Right lobe of liver (tissue), 4 donors: ENCODE results near the gene HKDC1.

Experiments used
- POLR2A ChIP-seq: fragments of 450-650 bp; IDR thresholded peaks from one replicate; pipeline ENCODE4 v1.6.1; 2017; ENCODE audit warnings: antibody characterized with exemption, mild to moderate bottlenecking
- TF ChIP-seq, protein P1 (sequence below), 4 donors: fragments of 200-600 bp in 3 of 4; fragments of 450-650 bp in 1 of 4; IDR thresholded peaks; one replicate each; pipeline versions ENCODE4 v1.5.1 to v1.8.0; 2016 to 2022; ENCODE audit warnings: antibody characterized with exemption in 4 of 4, mild to moderate bottlenecking in 2 of 4
- donor health status: DM: no; HTN: no; CAD: no.
- donor health status: DM: no; HTN: no; CAD: no.
- donor health status: DM: no; HTN: yes; CAD: no.

- no peak for TF ChIP-seq POLR2A
- TF ChIP-seq, protein P1, sequence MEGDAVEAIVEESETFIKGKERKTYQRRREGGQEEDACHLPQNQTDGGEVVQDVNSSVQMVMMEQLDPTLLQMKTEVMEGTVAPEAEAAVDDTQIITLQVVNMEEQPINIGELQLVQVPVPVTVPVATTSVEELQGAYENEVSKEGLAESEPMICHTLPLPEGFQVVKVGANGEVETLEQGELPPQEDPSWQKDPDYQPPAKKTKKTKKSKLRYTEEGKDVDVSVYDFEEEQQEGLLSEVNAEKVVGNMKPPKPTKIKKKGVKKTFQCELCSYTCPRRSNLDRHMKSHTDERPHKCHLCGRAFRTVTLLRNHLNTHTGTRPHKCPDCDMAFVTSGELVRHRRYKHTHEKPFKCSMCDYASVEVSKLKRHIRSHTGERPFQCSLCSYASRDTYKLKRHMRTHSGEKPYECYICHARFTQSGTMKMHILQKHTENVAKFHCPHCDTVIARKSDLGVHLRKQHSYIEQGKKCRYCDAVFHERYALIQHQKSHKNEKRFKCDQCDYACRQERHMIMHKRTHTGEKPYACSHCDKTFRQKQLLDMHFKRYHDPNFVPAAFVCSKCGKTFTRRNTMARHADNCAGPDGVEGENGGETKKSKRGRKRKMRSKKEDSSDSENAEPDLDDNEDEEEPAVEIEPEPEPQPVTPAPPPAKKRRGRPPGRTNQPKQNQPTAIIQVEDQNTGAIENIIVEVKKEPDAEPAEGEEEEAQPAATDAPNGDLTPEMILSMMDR (IDR thresholded peaks at IDR 0.05), result no peak
Measured at GRCh38 chr10:69211104-69211503, 9.0 kb upstream of the HKDC1 start.
